Spleen (tissue), 7 donors: Measurements from ENCODE around the gene FAAP20.

Experiments
- POLR2A ChIP-seq, 3 donors: fragments of 450-650 bp; IDR thresholded peaks; one replicate each; pipeline ENCODE4 v1.5.1; 2017; ENCODE audit warnings: antibody characterized with exemption in 3 of 3, mild to moderate bottlenecking in 1 of 3
- POLR2AphosphoS5 ChIP-seq, 3 donors: sonication (generic); formaldehyde crosslinking; IDR thresholded peaks; one replicate each; pipeline ENCODE4 v1.5.1; 2017; ENCODE audit warnings: antibody characterized with exemption in 3 of 3
- TF ChIP-seq, protein P1 (sequence below), 11 experiments: fragments of 200-600 bp in 7 of 11; fragments of 450-650 bp in 4 of 11; sonication (generic) in 4 of 11; IDR thresholded peaks in 8 of 11; conservative IDR thresholded peaks in 3 of 11; 1 replicate in 7 of 11; 2 replicates in 4 of 11; pipeline versions ENCODE4 v1.4.0 to v1.8.0; 2016 to 2021; ENCODE audit warnings: antibody characterized with exemption in 11 of 11, inconsistent platforms in 4 of 11, mild to moderate bottlenecking in 1 of 11
- donor health status: DM: no; HTN: no; CAD: no; lungs with moderate emphysema.
- donor health status: DM: no; HTN: no; CAD: no.
- donor health status: DM: no; HTN: no; CAD: no.

DNA sequence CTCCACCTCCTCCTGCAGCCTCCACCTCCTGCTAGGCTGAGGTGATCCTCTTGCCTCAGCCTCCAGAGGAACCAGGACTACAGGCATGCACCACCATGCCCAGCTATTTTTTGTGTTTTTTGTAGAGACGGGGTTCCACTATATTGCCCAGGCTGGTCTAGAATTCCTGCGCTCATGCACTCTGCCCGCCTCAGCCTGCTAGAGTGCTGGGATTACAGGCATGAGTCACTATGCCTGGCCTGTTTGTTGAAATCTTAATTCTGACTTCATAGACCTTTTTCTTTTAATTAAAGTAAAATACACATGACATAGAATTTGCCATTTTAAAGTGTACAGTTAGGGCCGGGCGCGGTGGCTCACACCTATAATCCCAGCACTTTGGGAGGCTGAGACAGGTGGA is 42.7 kb downstream of the FAAP20 start:
- TF ChIP-seq, protein P1, sequence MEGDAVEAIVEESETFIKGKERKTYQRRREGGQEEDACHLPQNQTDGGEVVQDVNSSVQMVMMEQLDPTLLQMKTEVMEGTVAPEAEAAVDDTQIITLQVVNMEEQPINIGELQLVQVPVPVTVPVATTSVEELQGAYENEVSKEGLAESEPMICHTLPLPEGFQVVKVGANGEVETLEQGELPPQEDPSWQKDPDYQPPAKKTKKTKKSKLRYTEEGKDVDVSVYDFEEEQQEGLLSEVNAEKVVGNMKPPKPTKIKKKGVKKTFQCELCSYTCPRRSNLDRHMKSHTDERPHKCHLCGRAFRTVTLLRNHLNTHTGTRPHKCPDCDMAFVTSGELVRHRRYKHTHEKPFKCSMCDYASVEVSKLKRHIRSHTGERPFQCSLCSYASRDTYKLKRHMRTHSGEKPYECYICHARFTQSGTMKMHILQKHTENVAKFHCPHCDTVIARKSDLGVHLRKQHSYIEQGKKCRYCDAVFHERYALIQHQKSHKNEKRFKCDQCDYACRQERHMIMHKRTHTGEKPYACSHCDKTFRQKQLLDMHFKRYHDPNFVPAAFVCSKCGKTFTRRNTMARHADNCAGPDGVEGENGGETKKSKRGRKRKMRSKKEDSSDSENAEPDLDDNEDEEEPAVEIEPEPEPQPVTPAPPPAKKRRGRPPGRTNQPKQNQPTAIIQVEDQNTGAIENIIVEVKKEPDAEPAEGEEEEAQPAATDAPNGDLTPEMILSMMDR (IDR thresholded peaks at IDR 0.05 in 8 of 11, conservative IDR thresholded peaks at IDR 0.05 in 3 of 11), result no peak
- TF ChIP-seq POLR2A (IDR thresholded peaks at IDR 0.05) (no peak), POLR2AphosphoS5 (IDR thresholded peaks at IDR 0.05) (no peak)
